H54 (cell line): ENCODE data around the gene PTPRA.

Experiments
- DNase-seq: peaks from one replicate; pipeline ENCODE4 v3.0.0; 2011; ENCODE audit warnings: low spot score, mixed read lengths; ENCODE audit not compliant: insufficient read length
- FAIRE-seq: peaks from 3 replicates; lab custom pipeline; 2011; peaks lifted over from hg19 to GRCh38; lab: Jason Lieb, UNC
- POLR2A ChIP-seq: IDR thresholded peaks from 2 replicates; pipeline ENCODE4 v1.6.1; 2011; ENCODE audit warnings: low read depth, mild to moderate bottlenecking, low read length

PTPRA gene

GRCh38 chr20:2911200-2911599 lies 37.9 kb downstream of the PTPRA start:
- TF ChIP-seq POLR2A, result no peak
- no peak for FAIRE-seq
- DNase-seq, result no peak

- TF ChIP-seq POLR2A, result no peak
- no peak for DNase-seq
- FAIRE-seq, result no peak
Observed at GRCh38 chr20:2914160-2914559, 40.9 kb downstream of the PTPRA start.

GRCh38 chr20:2917266-2917665 lies 44.0 kb downstream of the PTPRA start:
- no peak for TF ChIP-seq POLR2A
- FAIRE-seq (no peak), DNase-seq (no peak)

- DNase-seq, result no peak
- no peak for FAIRE-seq
- TF ChIP-seq POLR2A, result no peak
Observed at GRCh38 chr20:2918096-2919049, 45.1 kb downstream of the PTPRA start.

GRCh38 chr20:2919518-2920245 lies 46.4 kb downstream of the PTPRA start:
- DNase-seq (no peak), FAIRE-seq (no peak)
- TF ChIP-seq POLR2A, result no peak

GRCh38 chr20:2920473-2920872 lies 47.2 kb downstream of the PTPRA start:
- no peak for DNase-seq
- FAIRE-seq, result no peak
- TF ChIP-seq POLR2A, result no peak

- no peak for TF ChIP-seq POLR2A
- no peak for DNase-seq
- FAIRE-seq, result no peak
Observed at GRCh38 chr20:2921506-2921905, 48.2 kb downstream of the PTPRA start.

GRCh38 chr20:2922957-2923356 lies 49.7 kb downstream of the PTPRA start:
- no peak for FAIRE-seq
- no peak for DNase-seq
- no peak for TF ChIP-seq POLR2A

GRCh38 chr20:2930538-2930937 lies 57.3 kb downstream of the PTPRA start:
- TF ChIP-seq POLR2A, result no peak
- no peak for FAIRE-seq
- DNase-seq, result no peak

- no peak for TF ChIP-seq POLR2A
- DNase-seq (no peak), FAIRE-seq (no peak)
Observed at GRCh38 chr20:2932498-2932897, 59.2 kb downstream of the PTPRA start.

GRCh38 chr20:2937902-2938301 lies 64.6 kb downstream of the PTPRA start:
- DNase-seq (no peak), FAIRE-seq (no peak)
- no peak for TF ChIP-seq POLR2A

GRCh38 chr20:2942439-2942838 lies 69.2 kb downstream of the PTPRA start:
- FAIRE-seq (no peak), DNase-seq (no peak)
- TF ChIP-seq POLR2A, result no peak

- TF ChIP-seq POLR2A, result no peak
- no peak for DNase-seq
- no peak for FAIRE-seq
Observed at GRCh38 chr20:2946988-2947961, 74.0 kb downstream of the PTPRA start.

GRCh38 chr20:2948968-2949367 lies 75.7 kb downstream of the PTPRA start:
- no peak for TF ChIP-seq POLR2A
- no peak for FAIRE-seq
- DNase-seq, result no peak
